H1 (cell line): ENCODE measurements around the gene CMKLR1. TPM values are rescaled to one million over a fixed set of nuclear protein-coding genes. Genes with fewer than 3 reads are reported as not detected.

Source experiments
- CTCF ChIA-PET: fragments of 300-600 bp; sonication (Branson Sonifier 250); formaldehyde crosslinking; loops from one replicate; lab custom pipeline; 2021; ENCODE audit not compliant: partially characterized antibody; lab: Charles Lee
- POLR2A ChIA-PET: fragments of 300-600 bp; sonication (Branson Sonifier 250); formaldehyde crosslinking; loops from one replicate; lab custom pipeline; 2021; ENCODE audit warnings: inconsistent platforms; ENCODE audit not compliant: partially characterized antibody; lab: Charles Lee
- DNase-seq, 2 experiments: peaks; one replicate each; pipeline versions ENCODE4 v3.0.0 to v3.0.0-alpha.2; 2010 to 2022; ENCODE audit warnings: low spot score in 2 of 2, low read depth in 1 of 2, mixed read lengths in 1 of 2
- FAIRE-seq: peaks from 2 replicates; lab custom pipeline; 2011; peaks lifted over from hg19 to GRCh38; lab: Jason Lieb, UNC
- H2AFZ ChIP-seq: 2 replicates; pipeline ENCODE4 v1.8.1; 2012; ENCODE audit warnings: low read length, inconsistent platforms
- H2AK5ac ChIP-seq: 2 replicates; pipeline ENCODE4 v1.6.1; 2013; ENCODE audit warnings: low read depth, low read length
- H2BK120ac ChIP-seq: replicated peaks from 2 replicates; pipeline ENCODE3; 2013; ENCODE audit warnings: low read depth, low read length, inconsistent platforms
- H2BK12ac ChIP-seq: 2 replicates; pipeline ENCODE4 v1.6.1; 2013; ENCODE audit warnings: low read depth, low read length
- H2BK15ac ChIP-seq: 2 replicates; pipeline ENCODE4 v1.6.1; 2013; ENCODE audit warnings: low read length
- H2BK20ac ChIP-seq: 2 replicates; pipeline ENCODE4 v1.6.1; 2013; ENCODE audit warnings: low read length
- H2BK5ac ChIP-seq: 2 replicates; pipeline ENCODE4 v1.6.1; 2013; ENCODE audit warnings: low read depth, low read length
- H3K14ac ChIP-seq: 2 replicates; pipeline ENCODE4 v1.6.1; 2013; ENCODE audit warnings: inconsistent platforms; ENCODE audit not compliant: insufficient read length
- H3K18ac ChIP-seq: 2 replicates; pipeline ENCODE4 v1.6.1; 2013; ENCODE audit warnings: low read length; ENCODE audit errors: extremely low read depth
- H3K23ac ChIP-seq: 2 replicates; pipeline ENCODE4 v1.6.1; 2013; ENCODE audit warnings: inconsistent platforms; ENCODE audit not compliant: insufficient read length
- H3K23me2 ChIP-seq: 2 replicates; pipeline ENCODE4 v1.6.1; 2013; ENCODE audit warnings: low read depth, low read length
- H3K27ac ChIP-seq: 2 replicates; pipeline ENCODE4 v1.6.1; 2011; ENCODE audit warnings: low read depth, low read length, inconsistent platforms
- H3K27me3 ChIP-seq, 4 experiments: replicated peaks in 1 of 4; 1 replicate in 1 of 4; 2 replicates in 3 of 4; pipeline versions ENCODE4 v1.6.1 to v1.8.1; 2011 to 2013; ENCODE audit warnings: low read length in 3 of 4, mild to moderate bottlenecking in 3 of 4, inconsistent platforms in 2 of 4, mixed read lengths in 2 of 4, moderate library complexity in 1 of 4; ENCODE audit not compliant: control insufficient read depth in 3 of 4, insufficient read depth in 3 of 4; ENCODE audit errors: extremely low read depth in 1 of 4
- H3K36me3 ChIP-seq, 4 experiments: 2 replicates each; pipeline versions ENCODE4 v1.6.1 to v1.8.1; 2011 to 2013; ENCODE audit warnings: mild to moderate bottlenecking in 4 of 4, low read length in 3 of 4, moderate library complexity in 2 of 4, control low read depth in 1 of 4, inconsistent platforms in 1 of 4; ENCODE audit not compliant: insufficient read depth in 4 of 4, control insufficient read depth in 2 of 4
- H3K4ac ChIP-seq: replicated peaks from 2 replicates; pipeline ENCODE3; 2013; ENCODE audit warnings: low read length, low read depth, mixed read lengths, inconsistent platforms; ENCODE audit not compliant: insufficient read length
- H3K4me1 ChIP-seq, 4 experiments: replicated peaks in 1 of 4; 1 replicate in 1 of 4; 2 replicates in 3 of 4; pipeline versions ENCODE4 v1.6.1 to v1.8.1; 2011 to 2013; ENCODE audit warnings: low read length in 3 of 4, inconsistent platforms in 2 of 4, mixed read lengths in 1 of 4; ENCODE audit not compliant: insufficient read depth in 4 of 4, control insufficient read depth in 3 of 4
- H3K4me2 ChIP-seq, 2 experiments: 2 replicates each; pipeline versions ENCODE4 v1.6.1 to v1.8.1; 2011 to 2013; ENCODE audit warnings: low read depth in 2 of 2, low read length in 2 of 2, control low read depth in 1 of 2, inconsistent platforms in 1 of 2, mild to moderate bottlenecking in 1 of 2; ENCODE audit not compliant: insufficient read depth in 1 of 2
- H3K4me3 ChIP-seq, 4 experiments: fragments of 200-600, 300-600 bp in 1 of 4; sonication (generic), shearing (Covaris generic), sonication (Bioruptor Twin) in 1 of 4; 2 replicates each; pipeline versions ENCODE4 v1.5.1 to v1.8.1; 2011 to 2016; ENCODE audit warnings: low read length in 4 of 4, low read depth in 3 of 4, control low read depth in 2 of 4, inconsistent platforms in 2 of 4, mild to moderate bottlenecking in 2 of 4, mixed read lengths in 1 of 4, moderate library complexity in 1 of 4; ENCODE audit not compliant: insufficient read depth in 2 of 4; ENCODE audit errors: extremely low read depth in 1 of 4
- H3K56ac ChIP-seq: replicated peaks from 2 replicates; pipeline ENCODE3; 2013; ENCODE audit warnings: low read depth, mild to moderate bottlenecking, mixed read lengths, low read length, inconsistent platforms; ENCODE audit not compliant: insufficient read length
- H3K79me1 ChIP-seq: 2 replicates; pipeline ENCODE4 v1.6.1; 2013; ENCODE audit warnings: low read depth, low read length, control low read depth
- H3K79me2 ChIP-seq, 2 experiments: 2 replicates each; pipeline versions ENCODE4 v1.6.1 to v1.8.1; 2012 to 2013; ENCODE audit warnings: low read length in 2 of 2, mild to moderate bottlenecking in 2 of 2, inconsistent platforms in 1 of 2; ENCODE audit not compliant: insufficient read depth in 2 of 2, control insufficient read depth in 1 of 2
- H3K9ac ChIP-seq, 4 experiments: replicated peaks in 1 of 4; 1 replicate in 1 of 4; 2 replicates in 3 of 4; pipeline versions ENCODE4 v1.6.1 to v1.8.1; 2011 to 2013; ENCODE audit warnings: low read depth in 3 of 4, low read length in 3 of 4, control low read depth in 2 of 4, mild to moderate bottlenecking in 2 of 4, moderate library complexity in 2 of 4, inconsistent platforms in 1 of 4; ENCODE audit errors: extremely low read depth in 1 of 4
- H3K9me3 ChIP-seq, 2 experiments: 2 replicates each; pipeline versions ENCODE4 v1.6.1 to v1.8.1; 2012 to 2013; ENCODE audit warnings: mild to moderate bottlenecking in 2 of 2, moderate library complexity in 2 of 2, control low read depth in 1 of 2, inconsistent platforms in 1 of 2, low read depth in 1 of 2, low read length in 1 of 2, mixed read lengths in 1 of 2; ENCODE audit not compliant: insufficient read depth in 2 of 2
- H4K20me1 ChIP-seq, 2 experiments: replicated peaks in 1 of 2; 2 replicates each; pipeline versions ENCODE3 to v1.8.1; 2011 to 2013; ENCODE audit warnings: inconsistent platforms in 2 of 2, low read length in 2 of 2, mild to moderate bottlenecking in 1 of 2; ENCODE audit not compliant: insufficient read depth in 2 of 2, control insufficient read depth in 1 of 2
- H4K5ac ChIP-seq: 2 replicates; pipeline ENCODE4 v1.6.1; 2013; ENCODE audit warnings: low read length, low read depth, mixed read lengths, inconsistent platforms; ENCODE audit not compliant: insufficient read length
- H4K8ac ChIP-seq: 2 replicates; pipeline ENCODE4 v1.8.0; 2013; ENCODE audit warnings: mild to moderate bottlenecking, moderate library complexity, low read length, inconsistent platforms; ENCODE audit not compliant: insufficient read depth; ENCODE audit errors: extremely low read depth
- H4K91ac ChIP-seq: replicated peaks from 2 replicates; pipeline ENCODE3; 2013; ENCODE audit warnings: low read length, mixed read lengths, inconsistent platforms; ENCODE audit not compliant: insufficient read length
- BCL11A ChIP-seq, 2 experiments: IDR thresholded peaks; one replicate each; pipeline ENCODE4 v1.6.1; 2011; ENCODE audit warnings: low read depth in 2 of 2, low read length in 2 of 2, mild to moderate bottlenecking in 2 of 2
- BRCA1 ChIP-seq: IDR thresholded peaks from 2 replicates; pipeline ENCODE4 v1.6.1; 2012; ENCODE audit warnings: low read depth, low read length, improper control_type of control experiment
- CBX5 ChIP-seq: fragments of 300-800, 300-1000 bp; sonication (generic); IDR thresholded peaks from 2 replicates; pipeline ENCODE4 v1.7.1; 2016; ENCODE audit warnings: antibody characterized with exemption, low read length, low read depth
- FOSL1 ChIP-seq: IDR thresholded peaks from 2 replicates; pipeline ENCODE4 v1.6.1; 2011; ENCODE audit warnings: mild to moderate bottlenecking, low read depth, low read length, moderate library complexity; ENCODE audit not compliant: insufficient read depth
- RBBP5 ChIP-seq: IDR thresholded peaks from 2 replicates; pipeline ENCODE4 v1.7.1; 2012; ENCODE audit warnings: low read depth, mild to moderate bottlenecking, inconsistent platforms, low read length, moderate library complexity, borderline replicate concordance
- SP1 ChIP-seq: IDR thresholded peaks from 2 replicates; pipeline ENCODE4 v1.6.1; 2011; ENCODE audit warnings: low read depth, low read length
- SRF ChIP-seq: IDR thresholded peaks from 2 replicates; pipeline ENCODE4 v1.6.1; 2011; ENCODE audit warnings: mild to moderate bottlenecking, low read depth, low read length, moderate library complexity
- TEAD4 ChIP-seq: IDR thresholded peaks from 2 replicates; pipeline ENCODE4 v1.6.1; 2012; ENCODE audit warnings: low read depth, low read length, inconsistent platforms, mixed read lengths
- WGBS, 2 experiments: shearing (Covaris generic) in 1 of 2; methylation state at CpG; one replicate each; pipeline versions ENCODE4 v1.1.6 to v1.1.7; 2013 to 2015; ENCODE audit warnings: low lambda C conversion rate in 2 of 2, mixed read lengths in 2 of 2, inconsistent platforms in 1 of 2, low coverage in 1 of 2, missing lambda C conversion rate in 1 of 2; ENCODE audit not compliant: insufficient replicate concordance in 2 of 2, insufficient coverage in 1 of 2, insufficient read length in 1 of 2; ENCODE audit errors: extremely low coverage in 1 of 2, missing lambda C conversion rate in 1 of 2; 5-methylcytosine and 5-hydroxymethylcytosine counted together
- polyA plus RNA-seq, 7 experiments: library from polyadenylated mRNA; depleted of rRNA in 3 of 7; stranded (reverse) in 5 of 7; unstranded in 2 of 7; fragments of >200 nt in 5 of 7; fragments of 200-250 nt in 2 of 7; gene quantifications; 1 replicate in 5 of 7; 2 replicates in 1 of 7; 4 replicates in 1 of 7; pipeline versions ENCODE4 v1.2.1 to v1.2.3, GENCODE V29; 2011 to 2013; ENCODE audit warnings: missing spikeins in 2 of 7, mixed read lengths in 2 of 7
- total RNA-seq: library from RNA; stranded (reverse); fragmentation: NEBNext Ultra II Directional; extraction: Animal tissue kit (Norgen Biotek cat#: 25700); gene quantifications from 2 replicates; pipeline ENCODE4 v1.2.1, GENCODE V29; 2021

Gene CMKLR1
- total and polyA plus RNA-seq, 2 of the 8 experiments (the other 6 are each of a cell fraction or from before 2014, with no cell fraction given), result 2.1 to 2.8 TPM

- Histone ChIP-seq H2AFZ (no peak overlapping the region), H2BK5ac (no peak overlapping the region), H3K4me1 (peaks cover 4 to 15% (median 7%) of the 10 kb centered on the region in 4 experiments), H2BK12ac (no peak overlapping the region), H3K23ac (no peak overlapping the region), H3K27ac (no peak overlapping the region), H3K9ac (no peak overlapping the region), H3K14ac (no peak overlapping the region), H2BK20ac (no peak overlapping the region), H4K20me1 (no peaks in the 10 kb centered on the region), H4K5ac (no peak overlapping the region), H3K18ac (no peak overlapping the region), H3K79me1 (no peaks in the 10 kb centered on the region), H3K27me3 (no peaks in the 10 kb centered on the region), H2AK5ac (no peak overlapping the region), H3K4ac (no peak overlapping the region), H3K79me2 (no peaks in the 10 kb centered on the region), H3K36me3 (no peaks in the 10 kb centered on the region), H3K4me2 (0 out of 4 replicates have a peak overlapping the region, but pooled peaks of 1 of the 2 experiments have one; percentile 37), H3K4me3 (no peak overlapping the region), H3K9me3 (no peaks in the 10 kb centered on the region; a peak in 1 of 4 replicates), H4K8ac (no peak overlapping the region), H2BK120ac (no peak overlapping the region), H4K91ac (no peak overlapping the region), H3K56ac (no peak overlapping the region), H2BK15ac (no peak overlapping the region), H3K23me2 (no peaks in the 10 kb centered on the region)
- POLR2A ChIA-PET, result no interaction called here
- FAIRE-seq (no peak), DNase-seq (no peak)
- CTCF ChIA-PET, result interaction anchor here (0.6 to 6.9 kb wide), 6 partner anchors 16 to 257 kb away, joined by 3 to 35 read pairs (median 4); no protein-coding TSS in a partner anchor
- 93% methylated on average over 4 of the region's 4 CpGs; no CpG with 5 or more reads in 1 of the 2 experiments for WGBS, 2 experiments
- TF ChIP-seq SP1 (no peak), BCL11A (IDR thresholded peaks at IDR 0.05; ENCODE audit: low read depth in 2 of 2, low read length in 2 of 2) (no peak), SRF (no peak), BRCA1 (no peak), RBBP5 (no peak), TEAD4 (no peak), CBX5 (no peak), FOSL1 (no peak)
These were observed 98.2 kb downstream of the CMKLR1 start for GRCh38 chr12:108240928-108241327.
